Trophoblast cell (in vitro differentiated cells and primary cell): ENCODE results near the gene JUND.
A peak's percentile ranks its signal among the peaks of the same experiment; 100 is the strongest.

Experiments used
- DNase-seq, 2 donors: peaks; one replicate each; pipeline ENCODE4 v3.0.0-alpha.2; 2016
- H2AFZ ChIP-seq: 2 replicates; pipeline ENCODE4 v1.6.1; 2013; ENCODE audit warnings: low read length, moderate library complexity, mild to moderate bottlenecking; ENCODE audit not compliant: insufficient read depth, poor library complexity
- H2AK5ac ChIP-seq: 2 replicates; pipeline ENCODE4 v1.6.1; 2013; ENCODE audit warnings: mild to moderate bottlenecking, low read length
- H2BK120ac ChIP-seq: 2 replicates; pipeline ENCODE4 v1.6.1; 2013; ENCODE audit warnings: low read length, mild to moderate bottlenecking, moderate library complexity; ENCODE audit not compliant: insufficient read depth, poor library complexity
- H2BK12ac ChIP-seq: 2 replicates; pipeline ENCODE4 v1.6.1; 2013; ENCODE audit warnings: mild to moderate bottlenecking, low read length, moderate library complexity
- H2BK5ac ChIP-seq: 2 replicates; pipeline ENCODE4 v1.6.1; 2013; ENCODE audit warnings: low read length, low read depth, moderate library complexity, mild to moderate bottlenecking; ENCODE audit not compliant: poor library complexity
- H3K14ac ChIP-seq: 2 replicates; pipeline ENCODE4 v1.6.1; 2013; ENCODE audit warnings: mild to moderate bottlenecking, low read length
- H3K18ac ChIP-seq: 2 replicates; pipeline ENCODE4 v1.6.1; 2013; ENCODE audit warnings: mild to moderate bottlenecking, low read length
- H3K23ac ChIP-seq: 2 replicates; pipeline ENCODE4 v1.6.1; 2013; ENCODE audit warnings: low read length
- H3K27ac ChIP-seq: 2 replicates; pipeline ENCODE4 v1.5.1; 2013; ENCODE audit warnings: low read depth, mild to moderate bottlenecking, inconsistent platforms, low read length, moderate library complexity
- H3K27me3 ChIP-seq: 2 replicates; pipeline ENCODE4 v1.6.1; 2013; ENCODE audit warnings: inconsistent platforms, mild to moderate bottlenecking, low read length, moderate library complexity; ENCODE audit not compliant: insufficient read depth
- H3K36me3 ChIP-seq, 2 experiments: 1 replicate in 1 of 2; 2 replicates in 1 of 2; pipeline ENCODE4 v1.6.1; 2013; ENCODE audit warnings: low read length in 2 of 2, mild to moderate bottlenecking in 2 of 2, moderate library complexity in 1 of 2; ENCODE audit not compliant: insufficient read depth in 2 of 2, control insufficient read depth in 1 of 2
- H3K4ac ChIP-seq: 2 replicates; pipeline ENCODE4 v1.6.1; 2013; ENCODE audit warnings: low read depth, mild to moderate bottlenecking, low read length, moderate library complexity
- H3K4me1 ChIP-seq, 2 experiments: 1 replicate in 1 of 2; 2 replicates in 1 of 2; pipeline ENCODE4 v1.6.1; 2013; ENCODE audit warnings: low read length in 2 of 2, mild to moderate bottlenecking in 2 of 2, moderate library complexity in 1 of 2; ENCODE audit not compliant: insufficient read depth in 2 of 2, control insufficient read depth in 1 of 2
- H3K4me2 ChIP-seq: 2 replicates; pipeline ENCODE4 v1.6.1; 2013; ENCODE audit warnings: inconsistent platforms, mild to moderate bottlenecking, low read length, moderate library complexity
- H3K4me3 ChIP-seq: 2 replicates; pipeline ENCODE4 v1.5.1; 2013; ENCODE audit warnings: mild to moderate bottlenecking, low read depth, low read length, inconsistent platforms
- H3K79me1 ChIP-seq: one replicate; pipeline ENCODE4 v1.6.1; 2013; ENCODE audit warnings: low read length
- H3K79me2 ChIP-seq: 2 replicates; pipeline ENCODE4 v1.6.1; 2013; ENCODE audit warnings: low read length, mild to moderate bottlenecking; ENCODE audit not compliant: control insufficient read depth, insufficient read depth, poor library complexity
- H3K9ac ChIP-seq: 2 replicates; pipeline ENCODE4 v1.6.1; 2013; ENCODE audit warnings: mild to moderate bottlenecking, low read length
- H3K9me3 ChIP-seq: 2 replicates; pipeline ENCODE4 v1.6.1; 2013; ENCODE audit warnings: low read depth, mild to moderate bottlenecking, control low read depth, inconsistent platforms, low read length; ENCODE audit not compliant: insufficient read depth
- H4K12ac ChIP-seq: 2 replicates; pipeline ENCODE4 v1.6.1; 2013; ENCODE audit warnings: low read depth, mild to moderate bottlenecking, low read length, moderate library complexity
- H4K8ac ChIP-seq: 2 replicates; pipeline ENCODE4 v1.6.1; 2013; ENCODE audit warnings: low read depth, mild to moderate bottlenecking, low read length, moderate library complexity
- H4K91ac ChIP-seq: one replicate; pipeline ENCODE4 v1.6.1; 2013; ENCODE audit warnings: low read depth, mild to moderate bottlenecking, low read length, moderate library complexity
- WGBS: extraction: QIAGEN DNeasy Blood & Tissue Kit; methylation state at CpG from one replicate; pipeline ENCODE4 v1.1.7; 2013; ENCODE audit warnings: missing lambda C conversion rate; ENCODE audit not compliant: insufficient read length, insufficient coverage; ENCODE audit errors: extremely low coverage; 5-methylcytosine and 5-hydroxymethylcytosine counted together

JUND gene

DNA sequence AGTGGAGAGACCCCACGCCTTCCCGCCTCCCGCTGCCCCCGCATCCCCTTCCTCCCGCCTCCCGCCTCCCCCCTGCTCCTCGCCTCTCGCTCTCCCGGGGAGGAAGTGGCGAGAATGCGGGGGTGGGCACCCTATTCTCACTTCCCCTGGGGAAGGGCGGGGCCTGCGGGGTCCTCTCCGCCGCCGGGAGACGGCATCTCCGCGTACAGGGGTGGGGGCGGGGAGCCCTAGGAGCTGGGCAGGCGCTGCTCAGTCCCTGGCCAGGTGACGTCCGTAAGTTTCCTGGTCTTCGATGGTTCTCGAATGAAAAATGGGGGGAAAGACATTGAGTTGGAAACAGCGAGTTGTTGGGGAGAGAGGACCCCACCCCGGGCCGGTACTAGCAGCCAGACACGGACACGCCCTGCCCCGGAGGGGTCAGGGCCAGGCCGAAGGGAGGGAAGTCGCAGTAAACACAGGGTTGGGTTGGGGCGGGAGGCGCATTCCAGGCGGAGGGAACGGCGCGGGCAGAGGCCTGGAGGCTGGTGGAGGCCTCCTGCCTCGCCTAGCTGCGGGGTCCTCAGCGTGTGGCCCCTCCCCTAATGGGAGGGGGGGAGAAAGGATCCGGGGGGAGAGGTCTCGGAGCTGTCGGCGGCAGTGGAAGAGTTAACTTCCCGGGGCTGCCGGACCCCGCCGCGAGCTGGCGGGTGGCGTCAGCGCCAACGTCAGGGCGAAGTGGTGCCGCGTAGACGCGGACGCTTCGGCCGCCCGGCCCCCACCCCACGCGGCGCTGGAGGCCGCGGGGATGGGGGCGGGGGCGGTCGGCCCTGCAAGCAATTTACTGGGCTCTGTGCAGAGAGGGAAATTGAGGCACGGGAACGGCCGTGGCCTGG, 10.4 kb upstream of the JUND start:
- peaks cover 52% of the 10 kb centered on the region for H3K79me1 ChIP-seq
- peak overlapping the region; percentile 99 for H2BK12ac ChIP-seq
- H3K79me2 ChIP-seq: peaks cover 16% of the 10 kb centered on the region
- H2AK5ac ChIP-seq: peak overlapping the region; percentile 97
- H4K12ac ChIP-seq: peak overlapping the region; percentile 88
- peak overlapping the region; percentile 81 for H3K9ac ChIP-seq
- peak overlapping the region; percentile 94 for H3K18ac ChIP-seq
- H2BK120ac ChIP-seq: peak overlapping the region; percentile 97
- peak overlapping the region; percentile 98 for H4K8ac ChIP-seq
- H3K23ac ChIP-seq: no peak overlapping the region
- H3K4me2 ChIP-seq: peak overlapping the region; percentile 86
- H2AFZ ChIP-seq: peak overlapping the region; percentile 82
- peak; percentile 77 to 80 for DNase-seq
- peak overlapping the region; percentile 96 for H3K14ac ChIP-seq
- H2BK5ac ChIP-seq: peak overlapping the region; percentile 97
- peaks cover 39 to 43% of the 10 kb centered on the region in 2 experiments for H3K4me1 ChIP-seq
- H3K36me3 ChIP-seq: no peaks in the 10 kb centered on the region
- H3K27me3 ChIP-seq: no peaks in the 10 kb centered on the region
- peak overlapping the region; percentile 99 for H3K27ac ChIP-seq
- no CpG with 5 or more reads among the region's 75 CpGs for WGBS
- peak overlapping the region; percentile 71 for H3K4me3 ChIP-seq
- H3K9me3 ChIP-seq: peaks cover 7% of the 10 kb centered on the region
- H4K91ac ChIP-seq: peak overlapping the region; percentile 98
- H3K4ac ChIP-seq: peak overlapping the region; percentile 93

DNA sequence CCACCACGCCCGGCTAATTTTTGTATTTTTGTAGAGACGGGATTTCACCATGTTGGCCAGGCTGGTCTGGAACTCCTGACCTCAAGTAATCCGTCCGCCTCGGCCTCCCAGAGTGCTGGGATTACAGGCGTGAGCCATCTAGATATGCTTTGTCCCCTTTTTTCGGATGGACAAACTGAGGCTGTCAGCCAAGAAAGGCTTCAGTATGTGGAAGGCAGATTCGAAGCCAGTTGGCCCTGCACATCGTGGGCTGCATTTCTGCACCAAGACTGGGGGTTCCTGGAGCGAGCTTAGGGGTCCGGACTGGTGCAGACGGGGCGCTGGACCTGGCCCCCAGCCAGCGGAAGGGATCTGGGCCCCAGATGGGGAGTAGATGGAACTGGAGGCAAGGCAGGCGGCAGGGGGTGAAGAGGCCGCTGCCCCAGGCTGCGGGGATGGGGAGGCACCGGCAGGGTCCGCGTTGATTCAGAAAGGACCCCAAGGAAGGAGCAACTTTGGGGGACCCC, 9.7 kb upstream of the JUND start:
- H3K4me1 ChIP-seq: peaks cover 44 to 46% of the 10 kb centered on the region in 2 experiments
- peak overlapping the region; percentile 99 for H3K27ac ChIP-seq
- H3K79me2 ChIP-seq: peaks cover 16% of the 10 kb centered on the region
- H3K9me3 ChIP-seq: peaks cover 7% of the 10 kb centered on the region
- H3K18ac ChIP-seq: peak overlapping the region; percentile 94
- no peaks in the 10 kb centered on the region for H3K27me3 ChIP-seq
- peak overlapping the region; percentile 98 for H4K8ac ChIP-seq
- H2BK12ac ChIP-seq: peak overlapping the region; percentile 99
- H3K4me3 ChIP-seq: no peak overlapping the region
- WGBS: no CpG with 5 or more reads among the region's 21 CpGs
- H3K23ac ChIP-seq: no peak overlapping the region
- peak overlapping the region; percentile 36 for H3K9ac ChIP-seq
- DNase-seq: no peak
- peak overlapping the region; percentile 86 for H3K4me2 ChIP-seq
- peak overlapping the region; percentile 82 for H2AFZ ChIP-seq
- H3K14ac ChIP-seq: peak overlapping the region; percentile 96
- H4K91ac ChIP-seq: peak overlapping the region; percentile 98
- H2AK5ac ChIP-seq: peak overlapping the region; percentile 99
- H3K36me3 ChIP-seq: no peaks in the 10 kb centered on the region
- H3K4ac ChIP-seq: peak overlapping the region; percentile 93
- H2BK5ac ChIP-seq: peak overlapping the region; percentile 97
- H3K79me1 ChIP-seq: peaks cover 58% of the 10 kb centered on the region
- H2BK120ac ChIP-seq: peak overlapping the region; percentile 97
- peak overlapping the region; percentile 88 for H4K12ac ChIP-seq

DNA sequence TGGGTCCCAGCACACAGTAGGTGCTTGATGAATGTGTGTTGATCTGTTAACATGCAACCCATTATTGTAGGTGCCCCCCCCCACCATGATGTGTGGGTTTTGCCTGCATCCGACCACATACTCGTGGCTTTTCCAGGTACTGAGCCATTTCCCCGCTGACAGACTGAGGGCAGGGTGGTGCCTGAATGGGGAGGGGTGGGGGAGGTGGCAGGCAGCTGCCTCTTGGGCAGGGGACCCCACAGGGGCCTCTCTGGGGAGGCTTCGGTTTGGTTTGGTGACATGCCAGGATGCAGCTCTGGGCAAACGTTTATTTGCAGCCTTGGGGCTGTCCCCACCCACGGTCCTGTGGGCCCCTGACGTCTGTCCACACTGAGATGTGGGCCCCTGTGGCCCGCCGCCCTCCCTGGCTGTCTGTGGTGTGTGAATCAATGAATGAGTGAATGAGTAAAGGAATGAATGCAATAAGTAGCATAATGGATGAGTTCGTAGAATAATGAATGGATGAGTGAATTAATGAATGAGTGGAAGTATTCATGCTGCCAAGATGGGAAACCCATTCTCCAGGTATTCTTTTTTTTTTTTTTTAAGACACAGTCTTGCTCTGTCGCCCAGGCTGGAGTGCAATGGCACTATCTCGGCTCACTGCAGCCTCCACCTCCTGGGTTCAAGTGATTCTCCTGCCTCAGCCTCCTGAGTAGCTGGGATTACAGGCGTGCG, 9.0 kb upstream of the JUND start:
- Histone ChIP-seq H3K36me3 (no peaks in the 10 kb centered on the region), H2BK5ac (peak overlapping the region; percentile 16), H3K18ac (no peak overlapping the region), H3K14ac (peak overlapping the region; percentile 33), H4K8ac (no peak overlapping the region), H3K4me3 (no peak overlapping the region), H3K9me3 (peaks cover 4% of the 10 kb centered on the region), H3K4me1 (peaks cover 44 to 46% of the 10 kb centered on the region in 2 experiments), H3K27me3 (no peaks in the 10 kb centered on the region), H4K12ac (no peak overlapping the region), H2AK5ac (peak overlapping the region; percentile 78), H2BK120ac (peak overlapping the region; percentile 67), H2BK12ac (peak overlapping the region; percentile 77), H2AFZ (no peak overlapping the region), H3K4me2 (no peak overlapping the region), H3K27ac (no peak overlapping the region), H3K9ac (no peak overlapping the region), H3K79me2 (peaks cover 16% of the 10 kb centered on the region), H4K91ac (peak overlapping the region; percentile 78), H3K79me1 (peaks cover 58% of the 10 kb centered on the region), H3K23ac (no peak overlapping the region), H3K4ac (no peak overlapping the region)
- no peak for DNase-seq
- WGBS: 100% methylated on average over 1 of the region's 14 CpGs

DNA sequence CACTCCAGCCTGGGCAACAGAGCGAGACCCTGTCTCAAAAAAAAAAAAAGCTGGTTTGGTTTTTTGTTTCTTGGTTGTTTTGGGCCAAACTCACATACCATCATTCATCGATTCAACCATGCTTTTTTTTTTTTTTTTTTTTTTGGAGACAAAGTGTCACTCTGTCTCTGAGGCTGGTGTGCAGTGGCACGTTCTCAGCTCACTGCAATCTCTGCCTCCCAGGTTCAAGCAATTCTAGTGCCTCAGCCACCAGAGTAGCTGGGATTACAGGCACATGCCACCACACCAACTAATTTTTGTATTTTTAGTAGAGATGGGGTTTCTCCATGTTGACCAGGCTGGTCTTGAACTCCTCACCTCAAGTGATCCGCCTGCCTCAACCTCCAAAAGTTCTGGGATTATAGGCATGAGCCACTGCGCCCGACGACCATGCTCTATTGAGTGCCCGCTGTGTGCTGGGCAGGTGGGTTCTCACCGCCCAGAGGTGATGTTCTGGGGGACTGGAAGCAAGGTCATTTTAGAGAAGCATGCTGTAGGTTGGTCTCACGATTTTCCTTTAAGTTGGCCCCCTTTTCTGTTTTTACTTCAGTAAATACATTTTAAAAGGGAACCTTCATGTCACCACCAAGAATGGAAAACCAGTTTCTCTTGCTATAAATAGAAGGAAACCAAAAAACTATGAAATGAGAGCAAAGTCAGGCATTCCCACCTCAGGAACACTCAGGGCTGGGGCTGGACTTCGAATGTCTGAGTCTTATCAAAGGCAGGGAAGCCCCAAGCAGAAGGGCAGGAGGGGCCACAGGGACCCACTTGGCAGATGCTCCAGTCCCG, 8.3 kb upstream of the JUND start:
- H2BK5ac ChIP-seq: peak overlapping the region; percentile 77
- no peak overlapping the region for H3K9ac ChIP-seq
- H3K36me3 ChIP-seq: no peaks in the 10 kb centered on the region
- H3K79me1 ChIP-seq: peaks cover 58% of the 10 kb centered on the region
- no peak overlapping the region for H4K12ac ChIP-seq
- no peak overlapping the region for H3K4ac ChIP-seq
- H3K4me2 ChIP-seq: no peak overlapping the region
- no peaks in the 10 kb centered on the region for H3K9me3 ChIP-seq
- no peak overlapping the region for H4K8ac ChIP-seq
- H3K4me3 ChIP-seq: no peak overlapping the region
- no peak overlapping the region for H2AFZ ChIP-seq
- no peak for DNase-seq
- H4K91ac ChIP-seq: peak overlapping the region; percentile 78
- H3K79me2 ChIP-seq: peaks cover 16% of the 10 kb centered on the region
- no peak overlapping the region for H3K18ac ChIP-seq
- H3K4me1 ChIP-seq: peaks cover 44 to 46% of the 10 kb centered on the region in 2 experiments
- WGBS: no CpG with 5 or more reads among the region's 12 CpGs
- H3K23ac ChIP-seq: no peak overlapping the region
- H3K14ac ChIP-seq: peak overlapping the region; percentile 21
- peak overlapping the region; percentile 89 for H2AK5ac ChIP-seq
- peak overlapping the region; percentile 98 for H2BK12ac ChIP-seq
- no peaks in the 10 kb centered on the region for H3K27me3 ChIP-seq
- peak overlapping the region; percentile 20 for H3K27ac ChIP-seq
- H2BK120ac ChIP-seq: peak overlapping the region; percentile 71
